DMS53 treated with DMSO at 0.1 percent for 48 hours (cell line): ENCODE results near the gene LRBA.

Source experiments
- DNase-seq: peaks from one replicate; lab custom pipeline; 2025; ENCODE audit not compliant: unreplicated experiment; lab: John Stamatoyannopoulos, UW

The LRBA gene

DNA sequence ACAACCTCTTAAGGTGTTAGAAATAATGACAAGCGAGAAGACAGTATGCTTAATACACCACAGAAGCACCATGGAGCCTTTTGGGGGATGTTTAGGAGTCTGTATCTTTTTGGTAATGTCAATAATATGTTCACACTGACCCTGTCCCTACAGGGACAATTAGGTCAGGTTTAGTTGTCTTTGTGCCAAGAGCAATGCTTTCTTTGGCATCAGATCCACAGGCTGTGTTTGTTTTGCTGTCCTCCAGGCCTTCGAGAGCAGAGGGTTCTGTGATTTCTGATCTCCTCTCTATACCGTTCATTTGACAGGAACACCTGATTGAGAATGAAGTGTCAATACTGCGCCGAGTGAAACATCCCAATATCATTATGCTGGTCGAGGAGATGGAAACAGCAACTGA is 783.1 kb downstream of the LRBA start:
- DNase-seq: no peak

DNA sequence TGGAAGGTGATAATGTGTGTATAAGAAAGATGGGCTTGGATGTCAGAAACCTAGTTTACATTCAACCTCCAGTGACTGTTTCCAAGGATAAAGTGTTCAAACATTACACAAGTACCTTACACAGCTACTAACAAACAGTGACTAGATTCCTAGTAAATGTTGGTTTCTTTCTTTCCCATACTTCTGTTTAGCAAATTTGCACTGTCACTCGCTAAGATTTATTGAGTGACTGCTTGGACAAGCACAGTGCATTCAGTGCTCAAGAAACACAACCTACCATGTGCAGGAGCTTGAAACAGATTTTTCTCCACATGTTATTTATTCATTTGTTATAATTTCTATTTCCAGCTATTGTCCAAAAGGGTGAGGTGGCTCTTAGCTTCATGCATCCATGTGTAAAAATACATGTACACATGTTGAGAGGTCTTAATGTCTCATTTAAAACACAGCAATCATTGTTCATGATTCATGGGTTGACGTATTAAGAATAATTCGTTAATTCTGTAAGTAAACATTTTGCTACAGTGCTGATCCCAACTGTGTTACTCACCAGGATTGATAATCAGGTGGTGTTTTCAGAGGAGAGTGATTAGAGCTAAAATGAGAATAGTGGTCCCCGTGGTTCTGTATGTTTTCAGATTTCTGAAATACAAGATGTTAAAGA is 783.8 kb downstream of the LRBA start:
- DNase-seq: no peak

DNA sequence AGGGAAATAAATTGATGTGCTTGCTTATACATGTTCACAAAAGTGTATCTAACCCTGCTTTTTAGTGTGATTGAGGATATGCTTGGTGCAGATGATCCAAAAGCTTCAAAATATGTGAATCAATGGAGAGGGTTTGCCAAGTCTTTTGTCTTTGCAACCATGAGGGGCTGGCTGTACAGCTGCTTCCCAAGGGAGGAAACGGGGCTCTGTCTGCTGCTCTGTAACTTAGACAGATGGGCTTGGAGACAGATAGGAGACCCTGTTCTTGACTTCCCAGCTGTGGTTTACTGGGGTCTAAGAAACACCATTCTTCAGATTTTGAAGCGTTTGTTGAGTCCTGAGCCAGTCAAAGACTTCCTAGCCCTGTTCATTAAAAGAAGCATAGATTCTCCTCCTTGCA is 784.5 kb downstream of the LRBA start:
- DNase-seq: no peak

DNA sequence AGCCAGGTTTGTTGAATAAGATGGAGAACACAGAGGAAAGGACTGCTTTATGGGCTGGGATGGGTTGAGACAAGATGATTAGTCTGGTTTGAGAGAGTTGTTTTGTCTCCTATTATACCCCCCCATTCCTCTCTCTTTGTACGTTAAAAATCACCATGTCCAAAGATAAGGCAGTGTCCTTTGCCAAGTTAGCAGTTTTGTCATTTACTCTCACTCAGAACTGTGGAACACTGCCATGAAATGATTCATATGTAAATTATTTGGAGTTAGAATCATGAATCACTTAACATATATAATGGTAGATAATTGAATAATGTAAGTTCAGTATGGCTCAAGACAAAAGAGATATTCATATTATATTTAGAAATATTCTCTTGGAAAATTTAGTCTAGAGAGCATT is 785.6 kb downstream of the LRBA start:
- no peak for DNase-seq

DNA sequence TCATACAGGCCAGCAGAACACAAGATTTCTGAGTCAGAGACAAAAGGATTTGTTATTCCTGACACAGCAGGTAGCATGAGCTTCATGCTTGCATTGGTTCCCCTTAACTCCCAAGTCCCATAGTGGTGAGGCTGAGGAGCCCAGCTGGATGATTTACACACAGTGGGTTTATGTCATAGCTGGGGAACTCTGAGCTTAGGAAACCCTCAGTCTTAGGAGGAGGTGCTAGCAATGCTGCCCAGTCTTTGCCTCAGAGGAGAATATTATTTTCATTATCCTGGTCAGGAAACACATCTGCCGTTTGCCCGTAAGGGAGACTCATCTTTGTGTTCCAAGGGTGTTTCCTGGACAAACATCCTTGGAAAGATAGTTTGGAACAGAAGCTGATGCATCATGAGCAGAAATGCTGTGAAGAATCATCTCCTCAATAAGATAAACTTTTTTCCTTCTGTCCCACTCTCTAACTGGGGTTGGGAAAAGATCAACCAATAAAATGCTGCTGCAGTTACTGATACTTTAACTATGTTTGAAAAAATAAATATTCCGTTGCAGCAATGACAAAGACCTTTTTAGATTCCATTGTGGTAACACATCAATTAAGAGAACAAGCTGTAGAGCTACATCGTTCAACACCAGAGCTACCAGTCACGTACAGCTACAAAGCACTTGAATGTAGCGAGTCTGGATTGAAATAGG is 790.0 kb downstream of the LRBA start:
- no peak for DNase-seq

DNA sequence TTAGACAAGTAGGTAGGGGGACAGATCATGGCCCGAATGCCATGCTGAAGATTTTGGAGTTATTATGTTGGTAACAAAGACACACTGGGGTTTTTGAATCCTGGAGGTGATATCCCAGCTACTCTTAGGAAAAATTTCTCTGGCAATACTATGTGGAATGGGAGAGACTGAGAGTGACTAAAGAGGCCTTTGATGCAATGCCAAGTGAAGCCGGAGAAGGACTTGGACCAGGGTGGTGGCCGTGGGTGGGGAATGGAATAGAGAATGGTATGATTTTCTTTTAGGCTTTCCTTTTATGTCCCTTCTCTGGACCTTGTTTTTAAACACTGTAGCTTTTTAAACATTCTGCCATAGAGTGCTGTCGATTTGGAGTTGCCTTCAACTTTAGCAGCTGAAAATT is 795.2 kb downstream of the LRBA start:
- DNase-seq: no peak

DNA sequence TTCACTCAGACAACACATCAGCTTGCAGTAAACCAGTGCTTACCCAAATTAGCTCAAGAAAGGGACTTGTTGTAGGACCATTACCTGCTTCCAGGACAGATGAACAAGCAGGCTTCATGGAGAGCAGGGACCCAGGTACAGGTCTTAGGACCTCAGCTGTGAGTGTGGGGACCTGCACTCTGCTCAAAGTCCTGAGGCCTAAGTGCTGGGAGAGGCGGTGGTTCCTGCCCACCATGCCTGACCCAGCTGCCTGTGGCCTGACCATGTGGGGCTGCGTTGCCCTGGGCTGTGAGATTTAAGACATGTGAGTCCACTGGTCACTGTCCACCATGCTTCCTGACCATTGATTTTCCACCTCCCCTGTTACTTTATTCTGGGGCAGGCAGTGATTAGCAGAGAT is 796.6 kb downstream of the LRBA start:
- no peak for DNase-seq

DNA sequence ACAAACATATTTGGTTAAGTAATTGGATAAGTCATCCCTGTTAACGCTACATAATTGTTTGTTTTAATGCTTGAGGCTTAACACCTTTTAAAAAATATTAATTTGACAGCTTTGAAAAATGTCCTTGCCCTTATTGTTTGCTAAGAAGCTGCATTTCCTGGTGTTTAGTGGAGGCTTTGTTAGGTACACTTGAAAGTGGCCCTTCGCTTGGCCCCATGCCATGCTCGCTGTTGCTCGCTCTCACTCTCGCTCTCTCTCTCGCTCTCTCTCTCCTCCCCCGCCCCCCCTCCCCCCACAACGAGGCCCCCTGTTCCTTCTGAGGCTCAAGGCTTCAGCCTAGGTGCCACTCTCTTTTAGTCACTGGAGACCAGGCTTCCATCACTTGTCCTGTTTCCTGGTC is 797.3 kb downstream of the LRBA start:
- peak; percentile 34 for DNase-seq

DNA sequence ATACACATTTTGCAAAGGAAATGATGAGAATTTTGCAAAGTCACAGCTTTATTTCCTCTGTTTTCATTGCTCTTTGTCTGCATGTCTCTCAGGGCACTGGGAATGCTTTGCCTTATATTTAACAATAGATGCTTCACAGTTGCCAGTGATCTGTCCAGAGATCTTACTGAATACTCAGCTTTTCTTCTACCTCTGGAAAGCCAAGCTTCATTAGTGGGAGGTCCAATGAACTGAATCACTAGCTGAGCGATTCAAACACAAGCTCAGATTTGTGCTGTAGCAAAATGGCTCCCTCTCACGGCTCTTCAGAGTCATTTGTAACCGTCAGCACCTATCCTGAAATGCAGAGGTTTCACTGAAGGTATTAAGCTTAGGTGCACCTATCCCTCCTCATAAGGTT is 797.9 kb downstream of the LRBA start:
- DNase-seq: peak; percentile 38

DNA sequence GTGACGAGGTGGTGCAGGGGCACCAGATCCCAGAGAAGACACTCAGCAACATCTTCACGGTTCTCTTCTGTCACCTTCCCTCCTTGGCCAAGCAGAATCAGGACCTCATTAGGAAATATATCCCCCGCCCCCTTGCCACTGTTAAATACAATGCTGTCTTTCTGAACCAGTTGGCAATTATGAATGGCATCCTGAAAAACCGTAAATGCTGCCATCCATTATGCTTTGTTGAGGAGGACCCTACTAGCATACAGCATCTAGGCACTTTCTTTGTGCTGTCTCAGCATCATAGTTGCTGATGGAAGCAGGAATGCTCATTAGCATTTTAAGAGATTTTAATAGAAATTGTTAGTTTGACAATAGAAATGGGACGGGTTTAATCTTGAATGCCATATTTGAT is 798.4 kb downstream of the LRBA start:
- no peak for DNase-seq

DNA sequence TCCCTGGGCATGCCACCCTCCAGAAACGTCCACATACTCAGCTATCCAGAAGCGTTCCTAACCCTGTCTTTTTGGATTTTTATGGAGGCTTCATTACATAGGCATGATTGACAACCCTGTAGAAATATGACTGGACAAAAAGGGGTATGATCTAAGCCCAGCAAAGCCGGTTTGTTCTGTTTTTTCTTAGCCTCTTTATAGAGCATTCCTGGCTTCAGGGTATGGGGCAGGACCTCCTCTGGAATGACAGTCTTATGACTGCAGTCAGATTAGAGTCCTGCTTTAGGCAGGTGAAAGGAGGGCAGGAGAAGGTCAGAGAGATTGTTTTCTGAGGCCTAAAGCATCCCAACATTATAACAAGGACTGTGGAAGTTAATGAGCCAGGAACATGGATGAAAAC is 799.5 kb downstream of the LRBA start:
- DNase-seq: no peak
